GM21723 (cell line): Measurements from ENCODE around the gene GPANK1.

Experiments used
- ATAC-seq: cut with Tn5 transposase; IDR thresholded peaks from one replicate; pipeline ENCODE4 v1.9.1; 2021; ENCODE audit warnings: mild to moderate bottlenecking, moderate library complexity; ENCODE audit not compliant: unreplicated experiment

Gene GPANK1

DNA sequence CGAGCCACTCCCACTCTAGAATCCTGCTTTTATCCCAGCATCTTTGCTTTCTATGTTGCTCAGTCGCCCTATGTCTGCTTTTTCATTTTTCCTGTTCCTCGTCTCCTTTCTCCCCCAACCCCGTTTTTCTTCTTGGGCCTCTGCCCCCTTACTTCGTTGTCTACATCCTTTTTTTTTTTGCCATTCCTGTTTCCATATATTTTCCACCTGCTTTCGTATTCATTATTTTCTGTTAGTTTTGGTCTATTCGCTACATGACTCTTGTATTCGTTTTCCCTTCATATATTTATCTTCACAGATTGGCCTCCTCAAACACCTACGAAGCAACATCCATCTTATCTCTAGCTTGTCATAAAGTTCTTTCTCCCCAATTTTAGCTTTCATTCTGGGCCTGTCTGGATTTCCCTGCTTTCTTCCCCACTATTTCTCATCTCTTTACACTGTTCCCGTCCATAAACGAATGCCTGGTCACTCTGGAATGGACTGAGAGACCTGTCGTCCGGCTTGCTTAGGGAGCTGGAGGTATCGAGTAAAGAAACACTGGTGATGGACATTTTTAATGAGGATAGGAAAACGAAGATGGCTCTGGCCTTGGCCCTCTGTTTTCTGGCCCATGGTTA lies 43.4 kb downstream of the GPANK1 start:
- no peak for ATAC-seq

DNA sequence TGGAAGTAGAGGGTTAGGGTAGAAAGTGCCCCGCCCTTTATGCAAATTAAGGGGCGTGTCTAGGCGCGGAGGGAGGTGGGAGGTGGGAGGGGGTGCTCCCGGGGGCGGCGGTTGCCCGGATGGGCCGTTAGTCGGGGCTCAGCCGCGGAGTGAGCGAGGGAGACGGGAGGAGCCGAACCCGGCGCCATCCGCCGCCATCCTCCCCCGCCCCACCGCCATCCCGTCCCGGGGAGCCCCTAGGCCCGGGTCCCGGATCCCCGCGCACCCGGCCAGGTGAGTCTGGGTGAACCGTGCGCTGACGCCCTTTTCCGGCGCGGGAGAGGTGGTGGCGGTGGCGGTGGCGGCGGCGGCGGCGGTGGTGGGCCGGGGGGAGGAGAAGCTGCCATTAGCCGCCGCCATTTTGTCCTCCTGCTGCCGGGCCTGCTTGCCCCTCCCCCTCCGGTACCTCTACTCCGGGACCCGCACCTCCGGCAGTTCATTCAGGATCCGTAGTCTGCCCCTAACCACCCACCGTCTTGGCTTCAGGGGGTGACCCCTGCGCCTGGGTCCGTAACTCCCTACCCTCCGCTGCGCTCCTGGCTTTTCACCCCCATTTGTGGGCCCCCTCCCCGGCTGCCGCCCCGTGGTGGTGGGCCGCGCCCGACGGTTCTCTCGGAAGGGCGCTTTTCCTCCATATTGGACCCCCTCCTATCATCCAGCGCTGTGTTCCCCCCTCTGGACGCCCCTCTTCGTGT lies 44.0 kb downstream of the GPANK1 start, which contains the start of gene PRRC2A:
PRRC2A (plus strand) TSS at position 130 of the 734 bp plus-strand sequence. CDS start 2,075 bp downstream, outside the sequence.
- ATAC-seq, result peak; percentile 51

DNA sequence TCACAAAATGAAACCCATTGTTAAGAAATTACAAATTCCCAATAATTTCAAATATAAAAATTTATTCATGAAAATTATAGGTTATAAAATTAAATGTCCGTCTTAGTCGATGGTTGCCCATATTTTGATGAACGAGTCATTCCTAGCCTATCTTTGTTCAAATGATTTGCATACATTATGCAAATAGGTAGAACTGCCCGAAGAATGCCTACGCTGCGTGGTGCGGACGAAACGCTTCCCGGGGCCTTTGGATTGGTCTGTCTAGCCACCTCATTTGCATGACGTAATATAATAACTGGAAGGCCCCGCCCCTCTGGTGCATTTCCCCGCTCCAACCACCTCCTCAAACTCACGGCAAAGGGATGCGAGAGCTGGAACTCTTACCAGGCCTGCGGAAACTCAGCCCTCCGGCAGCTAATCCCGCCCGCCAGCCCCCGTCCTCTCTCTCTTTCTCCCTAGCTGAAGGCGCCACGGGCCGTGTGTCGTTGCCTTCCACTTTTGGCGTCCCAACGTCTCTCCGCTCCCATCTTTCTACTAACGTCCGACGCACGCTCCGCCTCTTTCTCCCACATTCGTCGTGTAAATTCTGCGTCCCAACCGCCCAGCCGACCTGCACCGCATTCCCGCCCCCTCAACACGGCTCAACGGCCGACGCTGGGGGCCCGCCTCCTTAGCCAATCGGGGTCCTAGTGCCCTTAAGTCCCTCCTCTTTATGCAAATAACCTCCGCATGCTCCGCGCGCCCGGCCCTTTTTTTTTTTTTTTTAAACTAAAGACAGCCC lies 44.8 kb downstream of the GPANK1 start:
- peak; percentile 78 for ATAC-seq

DNA sequence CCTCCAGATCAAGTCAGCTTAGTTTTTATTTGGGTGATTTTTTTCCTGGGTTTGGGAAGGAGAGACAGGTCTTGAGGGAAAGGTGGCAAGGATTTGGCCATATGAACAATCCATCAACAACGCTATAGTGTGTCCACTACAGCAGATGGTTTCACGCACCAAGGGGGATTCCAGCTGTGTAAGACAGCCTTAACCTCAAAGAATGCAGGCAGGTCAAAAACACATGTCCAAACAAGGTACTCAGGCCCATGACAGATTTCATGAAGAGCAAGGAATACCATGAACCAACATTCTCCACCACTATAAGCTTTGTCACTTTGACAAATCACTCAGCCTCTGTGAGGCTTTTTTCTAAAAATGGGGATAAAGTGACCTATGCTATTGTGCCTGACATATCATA lies 47.8 kb downstream of the GPANK1 start:
- no peak for ATAC-seq

DNA sequence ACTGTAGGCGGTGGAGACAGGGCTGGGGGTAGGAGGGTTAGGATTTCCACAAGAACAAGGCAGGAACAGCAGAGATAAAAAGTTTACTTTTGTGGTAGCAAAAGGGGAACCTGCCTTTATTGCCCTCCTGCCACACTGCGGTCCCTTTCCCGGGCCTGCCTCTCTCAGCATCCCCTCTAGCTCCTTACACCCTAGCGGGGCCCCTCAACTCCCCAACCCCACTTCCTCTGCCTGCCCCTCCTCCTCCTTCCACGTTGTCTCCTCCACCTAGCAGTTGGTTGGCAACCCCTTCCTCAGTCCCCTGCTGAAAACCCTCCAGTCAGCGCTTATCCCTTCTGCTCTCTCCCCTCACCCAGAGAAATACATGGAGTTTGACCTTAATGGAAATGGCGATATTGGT lies 49.0 kb downstream of the GPANK1 start:
- no peak for ATAC-seq

DNA sequence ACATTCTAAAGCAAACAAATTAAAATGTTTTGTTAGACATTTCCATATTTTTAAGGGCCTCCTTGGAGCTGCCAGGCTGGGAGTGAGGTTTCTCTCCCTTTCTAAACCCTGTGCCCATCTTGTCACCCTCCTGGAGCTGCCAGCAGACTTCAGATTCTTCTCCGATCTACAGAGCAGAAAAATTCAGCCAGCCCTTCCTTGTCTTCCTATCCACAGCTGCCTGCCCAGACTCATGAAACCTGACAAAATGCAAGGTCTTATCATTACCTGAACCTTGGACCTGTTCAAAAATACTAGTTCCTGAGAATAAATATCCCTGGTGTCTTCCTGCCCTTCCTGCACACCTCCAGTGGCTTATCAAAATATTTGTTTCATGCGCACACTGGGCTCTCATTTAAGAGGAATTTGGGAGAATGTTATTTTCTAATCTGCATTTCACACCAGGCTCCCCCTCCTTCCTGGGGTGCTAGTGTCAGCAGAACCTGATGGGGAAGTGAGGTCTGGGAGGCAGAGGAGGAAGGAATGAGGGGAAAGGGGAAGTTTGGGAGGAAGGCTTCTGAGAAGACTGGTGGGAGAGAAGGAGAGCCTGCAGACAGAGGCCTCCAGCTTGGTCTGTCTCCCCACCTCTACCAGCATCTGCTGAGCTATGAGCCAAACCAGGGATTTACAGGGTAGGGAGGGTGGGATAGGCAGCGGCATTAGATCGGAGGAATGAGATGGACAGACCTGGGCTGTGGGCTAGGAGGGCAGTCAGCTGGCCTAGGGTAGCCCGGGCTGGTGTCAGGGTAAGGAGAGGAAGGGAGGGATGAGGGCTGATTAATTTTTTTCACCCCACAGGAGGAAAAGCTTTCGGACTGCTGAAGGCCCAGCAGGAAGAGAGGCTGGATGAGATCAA lies 49.9 kb downstream of the GPANK1 start, which contains the start of gene AIF1:
AIF1 (plus strand) TSS at position 551 of the 895 bp plus-strand sequence; CDS start at position 647, 96 bp downstream.
- no peak for ATAC-seq

DNA sequence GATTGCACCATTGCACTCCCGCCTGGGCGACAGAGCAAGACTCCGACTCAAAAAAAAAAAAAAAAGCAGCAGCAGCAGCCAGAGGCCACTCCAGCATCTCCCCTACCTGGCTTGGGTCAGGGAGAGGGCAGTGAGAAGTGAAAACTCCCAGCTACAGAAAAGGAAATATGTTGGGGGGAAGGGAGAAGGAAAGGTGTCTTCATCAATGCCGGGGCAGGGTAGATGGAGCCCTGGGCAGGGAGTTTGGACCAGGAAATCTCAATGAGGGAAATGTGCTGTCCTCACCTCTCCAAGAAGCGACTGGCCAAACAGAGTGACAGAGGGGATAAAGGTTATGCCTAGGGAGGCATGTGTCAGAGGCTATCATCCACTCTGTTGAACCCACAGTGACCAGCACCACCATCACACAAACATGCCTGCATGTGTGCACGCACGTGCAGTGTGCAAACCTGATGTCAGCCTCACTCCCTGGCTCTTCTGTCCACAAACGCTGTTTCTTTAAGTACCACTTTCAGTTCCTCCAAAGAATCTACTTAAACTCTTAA lies 50.6 kb downstream of the GPANK1 start:
- ATAC-seq, result no peak
